Activated CD8-positive, alpha-beta memory T cell treated with anti-CD3 and anti-CD28 coated beads, Interleukin-2, amount 50 U/mL, for 48 hours (primary cell): ENCODE results near the gene RNF31.

Source experiments
- DNase-seq: peaks from one replicate; pipeline ENCODE4 v3.0.0-alpha.2; 2020

RNF31 gene

DNA sequence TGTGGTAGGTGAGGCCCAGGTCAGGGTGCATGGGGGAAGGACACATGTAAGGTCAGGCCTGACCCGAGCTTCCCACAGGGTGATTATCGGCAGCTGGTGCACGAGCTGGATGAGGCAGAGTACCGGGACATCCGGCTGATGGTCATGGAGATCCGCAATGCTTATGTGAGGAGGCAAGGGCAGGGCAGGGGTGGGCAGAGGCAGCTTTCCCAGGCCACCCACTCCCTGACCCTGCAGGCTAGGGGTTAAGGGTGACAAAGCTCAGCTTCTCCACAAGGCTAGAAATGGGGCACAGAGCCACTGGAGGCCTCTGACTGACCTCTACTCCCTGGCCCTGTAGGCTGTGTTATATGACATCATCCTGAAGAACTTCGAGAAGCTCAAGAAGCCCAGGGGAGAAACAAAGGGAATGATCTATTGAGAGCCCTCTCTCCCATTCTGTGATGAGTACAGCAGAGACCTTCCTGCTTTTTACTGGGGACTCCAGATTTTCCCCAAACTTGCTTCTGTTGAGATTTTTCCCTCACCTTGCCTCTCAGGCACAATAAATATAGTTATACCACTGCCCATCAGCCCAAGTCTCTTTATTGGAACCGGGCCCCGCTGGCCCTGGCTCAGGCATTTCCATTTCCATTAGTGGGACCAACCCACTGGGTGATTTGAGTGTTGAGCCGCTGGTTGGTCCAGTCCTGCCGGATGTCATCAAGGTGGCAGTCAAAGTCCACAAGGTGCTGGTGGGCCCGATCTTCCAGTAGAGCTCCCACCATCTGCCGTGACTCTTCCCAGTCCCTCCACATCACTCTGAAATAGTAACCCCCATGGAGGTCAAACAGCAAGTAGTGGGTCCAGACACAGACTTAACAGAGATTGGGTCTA, 8.7 kb upstream of the RNF31 start:
- DNase-seq, result no peak

DNA sequence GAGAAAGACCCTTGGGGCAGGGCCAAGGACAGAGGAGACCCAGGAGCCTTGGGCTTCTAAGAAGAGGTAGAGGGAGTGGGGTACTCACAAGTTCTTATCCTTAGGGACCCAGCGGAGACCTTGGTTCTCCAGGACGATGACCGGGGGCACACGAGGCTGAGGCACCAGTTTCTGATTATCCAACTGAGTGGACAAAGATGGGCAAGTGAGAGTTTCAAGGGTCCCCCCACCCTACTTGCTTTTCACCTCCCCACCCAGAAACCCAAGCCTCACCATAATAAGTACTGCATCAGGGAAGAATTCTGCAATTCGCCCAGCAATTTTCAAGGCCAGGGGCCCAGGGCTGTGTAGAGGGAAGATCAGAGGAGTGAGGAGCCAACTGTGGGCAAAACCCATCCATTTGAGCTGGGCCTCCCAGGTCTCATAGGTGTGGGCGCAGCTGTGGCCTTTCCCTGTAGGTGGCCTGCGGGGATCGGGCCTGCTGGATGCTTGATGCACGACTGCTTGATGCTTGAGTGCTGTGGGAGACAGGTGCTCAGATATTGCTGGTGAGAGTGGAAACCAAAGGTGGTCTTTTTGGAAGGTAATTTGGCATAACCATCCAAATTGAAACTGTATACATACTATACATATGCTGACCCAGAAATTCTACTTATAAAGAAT, 7.9 kb upstream of the RNF31 start:
- DNase-seq, result no peak

DNA sequence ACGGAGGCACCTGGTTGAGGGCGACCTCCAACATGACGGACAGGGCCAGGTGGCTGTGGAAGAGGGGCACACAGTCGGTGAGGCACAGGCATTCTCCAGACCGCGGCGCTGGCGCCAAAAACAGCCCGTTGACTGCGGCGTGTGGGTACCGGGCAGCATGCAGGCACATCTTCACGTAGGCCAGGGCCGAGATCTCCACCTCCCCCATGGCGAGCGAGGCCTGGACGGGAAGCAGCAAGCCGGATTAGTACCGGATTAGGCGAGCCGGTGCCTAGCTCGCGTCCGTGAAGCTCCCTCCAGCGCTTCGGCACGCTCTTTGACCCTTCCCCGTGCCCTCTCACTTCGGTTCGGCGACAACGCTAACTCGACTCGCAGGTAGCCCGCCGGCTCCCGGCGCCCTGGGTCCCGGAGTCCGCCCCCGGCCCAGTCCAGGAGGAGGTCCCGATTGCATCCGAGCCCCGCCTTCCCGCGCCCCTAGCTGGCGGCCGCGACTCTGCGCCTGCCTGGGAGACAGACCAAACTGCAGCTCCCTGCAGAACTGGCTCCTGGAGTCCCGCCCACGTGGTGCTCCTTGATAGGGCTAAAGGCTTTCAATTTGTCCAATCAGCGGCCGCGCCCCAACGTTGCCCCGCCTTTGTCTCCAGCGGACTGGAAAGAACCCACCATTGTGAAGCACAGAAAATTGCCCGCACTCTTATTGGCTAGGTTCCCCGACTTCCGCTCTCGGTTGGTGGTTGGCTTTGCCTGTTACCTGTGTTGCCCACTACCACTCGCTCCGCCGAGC, 6.0 kb upstream of the RNF31 start, which contains the start of gene EMC9:
Gene EMC9, minus strand, starts transcription at position 495 of the 784 bp plus-strand sequence. Its CDS starts 287 bp downstream, at position 208.
- DNase-seq, result peak; percentile 99

DNA sequence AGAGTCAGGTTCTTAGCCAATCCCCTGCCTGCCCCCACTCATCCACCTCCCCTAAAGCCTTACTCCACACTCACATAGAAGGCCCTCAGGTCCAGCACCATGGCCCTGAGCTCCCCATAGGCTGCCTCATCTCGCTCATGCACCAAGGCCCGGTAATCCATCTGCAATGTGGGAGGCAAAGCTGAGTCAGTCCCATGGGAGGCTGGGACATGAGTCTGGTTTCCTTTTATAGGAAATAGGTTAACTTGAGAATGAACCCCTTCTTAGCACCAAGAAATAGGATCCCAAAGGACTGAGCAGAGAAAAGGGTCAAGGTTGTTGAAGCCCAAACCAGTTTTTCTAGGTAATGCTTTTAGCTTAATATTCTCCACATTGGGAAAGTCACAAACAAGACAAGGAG, 3.8 kb upstream of the RNF31 start:
- DNase-seq, result no peak

DNA sequence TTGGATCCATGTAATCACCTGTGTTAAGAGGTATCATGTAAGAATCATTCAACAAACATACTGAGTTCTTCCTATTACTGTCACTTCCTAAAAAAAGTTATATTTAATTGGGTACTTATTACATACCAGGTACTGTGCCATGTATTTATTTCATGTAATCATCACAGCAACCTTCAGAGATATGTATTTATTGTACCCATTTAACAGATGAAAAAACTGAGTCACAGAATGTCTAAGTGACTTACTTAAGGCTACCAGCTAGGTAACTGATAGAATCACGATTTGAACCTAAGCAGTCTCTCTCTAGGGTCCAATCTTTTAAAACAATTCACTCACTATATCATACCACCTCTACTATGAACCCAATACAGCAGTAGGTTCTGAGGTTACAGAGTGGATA, 2.8 kb upstream of the RNF31 start:
- DNase-seq, result no peak

DNA sequence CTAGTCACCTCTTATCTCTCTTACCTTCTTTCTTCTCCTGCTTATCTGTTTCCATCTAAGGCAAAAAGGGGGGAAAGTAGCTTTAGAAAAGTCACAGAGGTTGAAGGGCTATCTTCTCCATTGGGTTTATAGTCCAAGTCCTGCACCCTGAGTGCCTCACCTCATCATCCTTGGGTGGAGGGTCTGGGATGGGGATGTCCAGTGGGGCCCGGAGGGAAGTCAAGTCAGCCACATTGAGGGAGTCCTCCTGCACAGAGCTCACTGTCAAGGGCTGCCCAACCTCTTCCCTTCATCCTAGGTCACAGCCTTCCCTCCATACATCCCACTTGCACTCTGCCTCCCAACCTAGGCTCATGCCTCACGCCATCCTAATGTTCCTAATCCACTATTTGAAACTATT, 2.1 kb upstream of the RNF31 start:
- DNase-seq, result no peak

DNA sequence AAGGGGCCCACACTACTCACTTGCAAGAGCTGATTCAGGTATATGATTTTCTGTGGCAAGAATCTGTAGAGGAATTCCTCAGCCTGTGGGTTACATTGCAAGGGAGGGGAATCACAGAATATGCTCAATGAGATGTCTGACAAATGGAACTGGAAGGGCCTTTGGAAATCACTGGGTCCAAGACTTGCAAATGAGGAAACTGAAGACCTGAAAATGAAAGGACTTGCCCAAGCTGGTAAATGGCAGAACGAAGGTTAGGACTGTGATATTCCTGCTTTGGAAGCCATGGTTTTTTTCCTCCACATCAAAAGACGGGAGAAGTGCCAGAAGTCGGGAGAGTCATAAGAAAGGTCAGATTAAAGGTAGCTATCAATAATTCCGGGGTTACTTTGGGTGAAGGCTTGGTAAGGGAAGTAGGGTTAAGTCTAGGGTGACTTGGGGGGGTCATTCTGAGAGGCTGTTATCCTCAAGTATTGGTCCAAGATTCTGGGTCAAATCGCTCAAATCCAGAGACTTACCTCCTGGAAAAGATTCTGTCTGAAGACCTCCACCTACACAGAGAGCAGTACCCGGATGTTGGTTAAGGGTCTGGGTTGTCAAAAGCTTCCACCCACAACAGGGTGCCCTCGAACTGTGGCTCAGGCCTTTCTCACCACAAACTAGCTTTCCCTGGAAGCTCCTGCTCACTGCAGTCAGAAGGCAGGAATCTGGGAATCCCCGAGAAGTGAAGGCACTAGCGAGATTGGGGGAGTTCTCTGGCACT, 1.4 kb upstream of the RNF31 start:
- no peak for DNase-seq

DNA sequence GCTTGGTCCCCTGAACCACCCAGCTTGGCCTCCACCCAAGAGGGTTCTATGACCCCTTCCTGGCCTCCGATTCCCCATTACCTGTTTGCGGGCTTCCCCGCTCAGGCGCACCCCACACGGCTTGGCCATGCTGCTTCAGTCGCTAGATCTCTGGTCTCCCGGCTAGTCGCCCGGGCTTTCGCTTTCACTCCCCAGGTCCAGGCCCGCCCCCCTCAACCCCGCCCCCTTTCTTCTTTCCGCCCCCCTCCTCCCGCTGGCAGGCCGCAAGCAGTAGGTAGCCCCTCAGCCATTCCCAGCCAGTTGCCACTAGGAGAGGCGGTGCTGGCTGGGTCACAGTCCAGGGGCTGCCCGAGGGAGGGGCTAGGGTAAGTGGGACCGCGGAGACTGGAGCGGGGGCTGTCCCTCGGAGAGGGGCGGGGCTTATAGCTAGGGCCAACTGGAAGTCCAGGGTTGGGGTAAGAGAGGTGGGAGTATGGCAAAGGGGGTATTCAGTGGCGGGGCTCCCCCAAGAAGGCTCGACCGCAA, 783 bp upstream of the RNF31 start, which contains the start of gene PSME2:
Gene PSME2, minus strand, starts transcription at position 158 of the 525 bp plus-strand sequence. Its CDS starts 29 bp downstream, at position 129.
- DNase-seq, result peak; percentile 95

DNA sequence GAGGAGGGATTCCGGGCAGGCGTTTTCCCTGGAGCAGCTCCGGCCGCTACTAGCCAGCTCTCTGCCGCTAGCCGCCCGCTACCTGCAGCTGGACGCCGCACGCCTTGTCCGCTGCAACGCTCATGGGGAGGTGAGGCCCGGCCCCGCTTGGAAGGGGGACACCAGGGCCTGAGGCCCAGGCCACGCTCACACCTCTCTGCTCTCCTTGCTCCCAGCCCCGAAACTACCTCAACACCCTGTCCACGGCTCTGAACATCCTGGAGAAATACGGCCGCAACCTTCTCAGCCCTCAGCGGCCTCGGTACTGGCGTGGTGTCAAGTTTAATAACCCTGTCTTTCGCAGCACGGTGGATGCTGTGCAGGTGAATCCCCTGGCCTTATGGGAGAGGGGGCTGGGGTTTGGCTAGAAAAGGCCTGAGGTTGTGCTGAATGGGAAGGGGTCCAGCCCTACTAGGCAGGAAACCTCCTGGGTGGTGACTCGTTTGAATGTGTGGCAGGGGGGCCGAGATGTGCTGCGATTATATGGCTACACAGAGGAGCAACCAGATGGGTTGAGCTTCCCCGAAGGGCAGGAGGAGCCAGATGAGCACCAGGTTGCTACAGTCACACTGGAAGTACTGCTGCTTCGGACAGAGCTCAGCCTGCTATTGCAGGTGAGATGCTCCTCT, 597 bp downstream of the RNF31 start:
- no peak for DNase-seq

DNA sequence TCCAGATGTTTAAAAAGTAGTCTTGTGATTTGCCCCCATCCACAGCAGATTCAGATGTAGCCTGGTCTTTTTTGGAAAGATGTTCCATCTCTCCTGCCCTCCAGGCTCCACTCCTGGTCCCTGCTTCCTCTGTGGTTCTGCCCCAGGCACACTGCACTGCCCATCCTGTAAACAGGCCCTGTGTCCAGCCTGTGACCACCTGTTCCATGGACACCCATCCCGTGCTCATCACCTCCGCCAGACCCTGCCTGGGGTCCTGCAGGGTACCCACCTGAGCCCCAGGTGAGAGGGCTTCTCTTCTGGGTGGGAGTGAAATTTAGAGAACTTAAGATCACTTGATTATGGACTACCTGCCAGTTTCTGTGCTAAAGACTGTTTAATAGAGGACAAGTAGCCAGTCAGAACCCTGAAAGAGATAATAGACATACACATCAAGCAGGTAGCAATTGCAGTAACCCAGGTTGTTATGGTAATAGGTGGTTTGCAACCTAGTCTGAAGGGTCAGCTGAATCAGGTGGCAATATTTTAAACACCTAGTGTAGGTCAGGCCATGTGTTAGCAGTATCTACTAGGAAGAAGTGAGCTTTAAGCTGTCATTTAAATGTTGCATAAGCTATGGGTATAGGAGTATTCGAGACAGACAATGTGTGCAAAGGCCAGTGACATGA, 2.1 kb downstream of the RNF31 start:
- DNase-seq, result no peak

DNA sequence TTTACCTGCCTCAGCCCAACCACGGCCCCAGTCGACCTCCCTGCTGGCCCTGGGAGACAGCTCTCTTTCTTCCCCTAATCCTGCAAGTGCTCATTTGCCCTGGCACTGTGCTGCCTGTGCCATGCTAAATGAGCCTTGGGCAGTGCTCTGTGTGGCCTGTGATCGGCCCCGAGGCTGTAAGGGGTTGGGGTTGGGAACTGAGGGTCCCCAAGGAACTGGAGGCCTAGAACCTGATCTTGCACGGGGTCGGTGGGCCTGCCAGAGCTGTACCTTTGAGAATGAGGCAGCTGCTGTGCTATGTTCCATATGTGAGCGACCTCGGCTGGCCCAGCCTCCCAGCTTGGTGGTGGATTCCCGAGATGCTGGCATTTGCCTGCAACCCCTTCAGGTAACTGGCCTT, 2.8 kb downstream of the RNF31 start:
- DNase-seq, result no peak

DNA sequence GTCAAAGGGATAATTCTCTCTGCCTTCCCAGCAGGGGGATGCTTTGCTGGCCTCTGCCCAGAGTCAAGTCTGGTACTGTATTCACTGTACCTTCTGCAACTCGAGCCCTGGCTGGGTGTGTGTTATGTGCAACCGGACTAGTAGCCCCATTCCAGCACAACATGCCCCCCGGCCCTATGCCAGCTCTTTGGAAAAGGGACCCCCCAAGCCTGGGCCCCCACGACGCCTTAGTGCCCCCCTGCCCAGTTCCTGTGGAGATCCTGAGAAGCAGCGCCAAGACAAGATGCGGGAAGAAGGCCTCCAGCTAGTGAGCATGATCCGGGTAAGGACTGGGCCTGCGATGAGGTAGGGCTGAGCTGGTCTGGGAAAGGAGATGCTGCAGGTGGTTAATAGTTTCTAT, 3.3 kb downstream of the RNF31 start:
- no peak for DNase-seq

DNA sequence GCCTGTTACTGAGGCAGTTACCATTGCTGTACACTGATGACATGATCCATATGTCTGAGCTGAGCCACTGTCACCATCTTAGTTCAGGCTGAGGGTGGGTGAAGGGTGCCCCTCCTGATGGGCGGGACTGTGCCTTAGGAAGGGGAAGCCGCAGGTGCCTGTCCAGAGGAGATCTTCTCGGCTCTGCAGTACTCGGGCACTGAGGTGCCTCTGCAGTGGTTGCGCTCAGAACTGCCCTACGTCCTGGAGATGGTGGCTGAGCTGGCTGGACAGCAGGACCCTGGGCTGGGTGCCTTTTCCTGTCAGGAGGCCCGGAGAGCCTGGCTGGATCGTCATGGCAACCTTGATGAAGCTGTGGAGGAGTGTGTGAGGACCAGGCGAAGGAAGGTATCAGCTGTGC, 3.7 kb downstream of the RNF31 start:
- DNase-seq, result no peak

DNA sequence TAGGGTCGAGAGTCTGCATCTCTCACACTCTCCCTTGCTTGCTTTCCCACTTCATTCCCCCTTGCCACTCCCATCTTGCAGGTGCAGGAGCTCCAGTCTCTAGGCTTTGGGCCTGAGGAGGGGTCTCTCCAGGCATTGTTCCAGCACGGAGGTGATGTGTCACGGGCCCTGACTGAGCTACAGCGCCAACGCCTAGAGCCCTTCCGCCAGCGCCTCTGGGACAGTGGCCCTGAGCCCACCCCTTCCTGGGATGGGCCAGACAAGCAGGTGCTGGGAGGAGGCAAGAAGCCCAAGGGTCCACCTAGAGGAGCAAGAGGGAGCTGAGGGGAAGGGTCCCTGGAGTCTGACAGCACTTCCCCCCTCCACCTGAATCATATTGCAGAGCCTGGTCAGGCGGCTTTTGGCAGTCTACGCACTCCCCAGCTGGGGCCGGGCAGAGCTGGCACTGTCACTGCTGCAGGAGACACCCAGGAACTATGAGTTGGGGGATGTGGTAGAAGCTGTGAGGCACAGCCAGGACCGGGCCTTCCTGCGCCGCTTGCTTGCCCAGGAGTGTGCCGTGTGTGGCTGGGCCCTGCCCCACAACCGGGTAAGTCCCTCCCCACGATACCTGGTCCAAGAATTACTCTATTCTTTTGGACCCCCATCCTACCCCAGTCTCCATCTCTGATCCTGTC, 4.2 kb downstream of the RNF31 start:
- DNase-seq, result no peak

DNA sequence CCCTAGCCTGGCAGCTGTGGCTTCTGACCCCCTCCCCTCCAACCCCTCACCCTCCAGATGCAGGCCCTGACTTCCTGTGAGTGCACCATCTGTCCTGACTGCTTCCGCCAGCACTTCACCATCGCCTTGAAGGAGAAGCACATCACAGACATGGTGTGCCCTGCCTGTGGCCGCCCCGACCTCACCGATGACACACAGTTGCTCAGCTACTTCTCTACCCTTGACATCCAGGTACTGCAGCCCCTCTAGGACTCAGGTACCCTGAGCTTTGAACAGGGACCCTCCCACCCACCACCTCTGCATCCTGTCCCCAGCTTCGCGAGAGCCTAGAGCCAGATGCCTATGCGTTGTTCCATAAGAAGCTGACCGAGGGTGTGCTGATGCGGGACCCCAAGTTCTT, 7.8 kb downstream of the RNF31 start:
- no peak for DNase-seq

DNA sequence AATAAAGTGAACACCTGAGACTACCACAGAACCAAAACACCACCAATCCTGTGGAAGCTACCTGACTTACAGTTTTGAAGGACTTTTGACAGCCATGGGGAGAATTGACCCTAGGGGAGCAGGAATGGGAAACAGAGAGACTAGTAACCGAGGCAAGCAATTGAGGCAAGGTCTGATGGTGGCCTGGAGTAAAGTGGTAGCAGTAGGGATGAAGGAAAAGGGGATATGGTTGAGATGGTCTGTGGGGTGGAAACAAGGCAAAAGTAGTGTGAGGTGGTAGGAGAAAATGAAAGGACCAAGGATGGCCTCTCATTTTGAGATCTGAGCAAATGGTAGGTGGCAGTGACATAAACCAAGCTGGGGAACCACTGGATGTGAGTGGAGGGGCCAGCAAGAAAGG, 9.5 kb downstream of the RNF31 start:
- no peak for DNase-seq

DNA sequence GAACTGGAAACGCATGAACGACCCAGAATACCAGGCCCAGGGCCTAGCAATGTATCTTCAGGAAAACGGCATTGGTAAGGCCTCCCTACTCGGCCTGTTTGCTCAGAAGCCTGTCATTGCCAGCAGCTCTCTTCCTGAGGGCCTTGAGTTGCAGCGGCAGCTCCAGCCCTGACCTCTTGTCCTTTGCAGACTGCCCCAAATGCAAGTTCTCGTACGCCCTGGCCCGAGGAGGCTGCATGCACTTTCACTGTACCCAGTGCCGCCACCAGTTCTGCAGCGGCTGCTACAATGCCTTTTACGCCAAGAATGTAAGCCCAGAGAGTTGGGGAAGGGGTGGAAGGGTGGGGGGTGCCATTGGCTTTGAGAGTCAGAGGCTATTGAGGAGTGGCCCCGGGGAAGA, 10.0 kb downstream of the RNF31 start:
- no peak for DNase-seq

DNA sequence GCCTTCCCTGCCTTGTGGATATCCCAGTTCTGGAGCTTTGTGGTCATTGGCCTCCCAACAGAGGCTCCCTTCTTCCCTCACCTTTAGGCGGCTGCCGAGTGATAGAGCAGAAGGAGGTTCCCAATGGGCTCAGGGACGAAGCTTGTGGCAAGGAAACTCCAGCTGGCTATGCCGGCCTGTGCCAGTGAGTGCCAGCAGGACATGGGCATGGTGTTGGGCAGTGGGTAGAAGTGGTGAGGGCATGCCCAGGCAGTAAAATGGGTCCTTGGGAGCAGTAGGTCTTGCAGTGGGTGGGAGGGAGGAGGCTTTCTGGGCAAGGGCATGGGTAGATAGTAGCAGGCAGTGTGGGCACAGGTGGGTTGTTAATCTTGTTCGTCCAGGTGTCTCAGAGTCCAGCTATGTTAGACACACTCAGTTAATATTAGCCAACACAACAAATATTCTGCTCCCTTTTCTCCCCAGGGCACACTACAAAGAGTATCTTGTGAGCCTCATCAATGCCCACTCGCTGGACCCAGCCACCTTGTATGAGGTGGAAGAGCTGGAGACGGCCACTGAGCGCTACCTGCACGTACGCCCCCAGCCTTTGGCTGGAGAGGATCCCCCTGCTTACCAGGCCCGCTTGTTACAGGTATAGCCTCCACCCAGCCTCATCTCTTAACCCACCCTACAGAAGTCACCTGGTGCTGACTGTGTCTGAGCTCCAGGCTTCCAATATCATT, 12.6 kb downstream of the RNF31 start:
- no peak for DNase-seq

DNA sequence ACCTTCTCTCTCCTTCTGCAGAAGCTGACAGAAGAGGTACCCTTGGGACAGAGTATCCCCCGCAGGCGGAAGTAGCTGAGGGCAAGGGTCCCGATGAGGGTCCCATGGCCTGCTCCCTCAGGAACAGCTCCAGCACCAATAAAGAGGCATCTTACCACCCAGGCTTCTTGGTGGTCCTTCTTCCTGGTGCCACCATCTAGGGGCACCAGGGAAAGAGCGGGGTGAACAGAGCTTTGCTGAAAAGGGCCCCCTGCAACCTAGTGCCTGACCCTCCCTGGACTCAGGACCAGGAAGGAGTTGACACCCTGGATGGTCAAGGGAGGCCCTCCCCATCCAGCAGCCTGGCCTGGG, 13.2 kb downstream of the RNF31 start:
- DNase-seq, result no peak
